Measurements from ENCODE around the gene PTPMT1. TPM values are rescaled to one million over a fixed set of nuclear protein-coding genes. Genes with fewer than 3 reads are reported as not detected.
A peak's percentile ranks its signal among the peaks of the same experiment; 100 is the strongest.
"Not testable (repeated sequence)": the region's sequence is repeated elsewhere in the genome, so short reads cannot be mapped to it uniquely, and the experiment has no call there.

PTPMT1 gene
- total and polyA plus RNA-seq, 2 experiments from 2014 or later = 106 to 109 TPM

DNA sequence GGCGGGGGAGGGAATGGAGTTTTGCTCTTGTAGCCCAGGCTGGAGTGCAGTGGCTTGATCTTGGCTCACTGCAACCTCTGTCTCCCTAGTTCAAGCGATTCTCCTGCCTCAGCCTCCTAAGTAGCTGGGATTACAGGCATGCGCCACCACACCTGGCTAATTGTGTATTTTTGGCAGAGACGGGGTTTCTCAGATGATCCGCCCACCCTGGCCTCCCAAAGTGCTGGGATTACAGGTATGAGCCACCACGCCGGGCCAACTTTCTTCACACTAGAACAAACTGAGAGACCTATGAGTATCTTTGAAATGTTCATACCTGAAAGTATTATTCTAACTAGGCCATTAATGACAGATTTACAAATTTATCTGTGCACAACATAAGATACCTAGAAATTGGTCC is 19.1 kb upstream of the PTPMT1 start:
- H3K9me3 Mint-ChIP-seq, ATAC-seq: not testable (repeated sequence)
- H4K20me1 ChIP-seq (replicated peaks; ENCODE audit: insufficient read depth) = peaks cover 91% of the 10 kb centered on the region

DNA sequence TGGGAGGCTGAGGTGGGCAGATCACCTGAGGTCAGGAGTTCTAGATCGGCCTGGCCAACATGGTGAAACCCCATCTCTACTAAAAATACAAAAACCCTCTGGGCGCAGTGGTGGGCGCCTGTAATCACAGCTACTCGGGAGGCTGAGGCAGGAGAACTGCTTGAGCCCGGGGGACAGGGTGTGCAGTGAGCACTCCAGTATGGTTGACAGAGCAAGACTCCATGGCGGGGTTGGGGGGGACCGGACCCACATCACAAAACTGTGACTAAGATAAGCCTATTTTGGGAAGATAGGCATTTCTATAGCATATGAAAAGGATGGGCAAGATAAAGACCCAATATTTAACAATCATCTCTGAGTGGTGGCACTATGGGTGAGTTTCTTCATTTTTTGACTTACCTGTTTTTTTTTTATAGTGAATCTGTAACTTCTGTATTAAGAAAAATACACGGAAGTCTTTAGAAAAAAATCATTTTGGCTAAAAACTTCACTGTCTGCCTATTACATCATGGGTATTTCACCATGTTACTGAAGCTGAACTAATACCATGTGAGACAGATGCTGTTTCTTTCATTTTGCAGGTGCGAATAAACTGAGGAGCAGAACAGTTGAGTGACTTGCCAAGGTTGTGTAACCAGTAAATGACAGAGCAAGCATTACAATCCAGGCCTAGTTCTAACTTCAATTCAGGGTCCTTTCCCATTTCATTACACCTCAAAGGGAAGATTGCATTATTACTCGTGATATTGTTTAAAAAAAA is 14.9 kb upstream of the PTPMT1 start:
- no peak overlapping the region for H2AFZ ChIP-seq
- no peak for ATAC-seq
- peaks cover 56% of the 10 kb centered on the region for H4K20me1 ChIP-seq (replicated peaks; ENCODE audit: insufficient read depth)
- peaks cover 10% of the 10 kb centered on the region for H3K27me3 Mint-ChIP-seq (ENCODE audit: insufficient read depth, low read depth, poor library complexity)
- no peaks in the 10 kb centered on the region for H3K9me3 Mint-ChIP-seq
- H3F3A ChIP-seq (replicated peaks; ENCODE audit: low read depth) = 0 out of 2 replicates have a peak, but pooled peaks cover 3% of the 10 kb centered on the region
- peaks cover 73% of the 10 kb centered on the region for H3K79me2 ChIP-seq (replicated peaks; ENCODE audit: insufficient read depth)
- peaks cover 33% of the 10 kb centered on the region for H3K4me1 Mint-ChIP-seq
- H3K27me3 ChIP-seq (ENCODE audit: insufficient read depth) = no peaks in the 10 kb centered on the region
- no peak overlapping the region for H3K27ac ChIP-seq (ENCODE audit: low read depth)
- H3K36me3 ChIP-seq (ENCODE audit: insufficient read depth) = no peaks in the 10 kb centered on the region
- H3K9me2 ChIP-seq (ENCODE audit: insufficient read depth) = no peaks in the 10 kb centered on the region
- H3K4me3 Mint-ChIP-seq = peak overlapping the region; percentile 99
- peaks cover 24% of the 10 kb centered on the region for H3K4me1 ChIP-seq (ENCODE audit: insufficient read depth)
- H3K36me3 Mint-ChIP-seq (ENCODE audit: low read depth) = peaks cover 33% of the 10 kb centered on the region
- peak overlapping the region; percentile 74; the same call in 1 of the 2 replicates for H3K27ac Mint-ChIP-seq
- peak overlapping the region; percentile 99 for H3K4me3 ChIP-seq
- peak overlapping the region; percentile 92 for H3K4me2 ChIP-seq
- no peak for DNase-seq (ENCODE audit: low spot score)
- TF ChIP-seq EZH2 (IDR thresholded peaks at IDR 0.05; ENCODE audit: low read depth, unreplicated experiment) = no peak
- no peak for TF ChIP-seq POLR2AphosphoS5 (IDR thresholded peaks at IDR 0.05; ENCODE audit: low read depth)
- TF ChIP-seq, protein P1, sequence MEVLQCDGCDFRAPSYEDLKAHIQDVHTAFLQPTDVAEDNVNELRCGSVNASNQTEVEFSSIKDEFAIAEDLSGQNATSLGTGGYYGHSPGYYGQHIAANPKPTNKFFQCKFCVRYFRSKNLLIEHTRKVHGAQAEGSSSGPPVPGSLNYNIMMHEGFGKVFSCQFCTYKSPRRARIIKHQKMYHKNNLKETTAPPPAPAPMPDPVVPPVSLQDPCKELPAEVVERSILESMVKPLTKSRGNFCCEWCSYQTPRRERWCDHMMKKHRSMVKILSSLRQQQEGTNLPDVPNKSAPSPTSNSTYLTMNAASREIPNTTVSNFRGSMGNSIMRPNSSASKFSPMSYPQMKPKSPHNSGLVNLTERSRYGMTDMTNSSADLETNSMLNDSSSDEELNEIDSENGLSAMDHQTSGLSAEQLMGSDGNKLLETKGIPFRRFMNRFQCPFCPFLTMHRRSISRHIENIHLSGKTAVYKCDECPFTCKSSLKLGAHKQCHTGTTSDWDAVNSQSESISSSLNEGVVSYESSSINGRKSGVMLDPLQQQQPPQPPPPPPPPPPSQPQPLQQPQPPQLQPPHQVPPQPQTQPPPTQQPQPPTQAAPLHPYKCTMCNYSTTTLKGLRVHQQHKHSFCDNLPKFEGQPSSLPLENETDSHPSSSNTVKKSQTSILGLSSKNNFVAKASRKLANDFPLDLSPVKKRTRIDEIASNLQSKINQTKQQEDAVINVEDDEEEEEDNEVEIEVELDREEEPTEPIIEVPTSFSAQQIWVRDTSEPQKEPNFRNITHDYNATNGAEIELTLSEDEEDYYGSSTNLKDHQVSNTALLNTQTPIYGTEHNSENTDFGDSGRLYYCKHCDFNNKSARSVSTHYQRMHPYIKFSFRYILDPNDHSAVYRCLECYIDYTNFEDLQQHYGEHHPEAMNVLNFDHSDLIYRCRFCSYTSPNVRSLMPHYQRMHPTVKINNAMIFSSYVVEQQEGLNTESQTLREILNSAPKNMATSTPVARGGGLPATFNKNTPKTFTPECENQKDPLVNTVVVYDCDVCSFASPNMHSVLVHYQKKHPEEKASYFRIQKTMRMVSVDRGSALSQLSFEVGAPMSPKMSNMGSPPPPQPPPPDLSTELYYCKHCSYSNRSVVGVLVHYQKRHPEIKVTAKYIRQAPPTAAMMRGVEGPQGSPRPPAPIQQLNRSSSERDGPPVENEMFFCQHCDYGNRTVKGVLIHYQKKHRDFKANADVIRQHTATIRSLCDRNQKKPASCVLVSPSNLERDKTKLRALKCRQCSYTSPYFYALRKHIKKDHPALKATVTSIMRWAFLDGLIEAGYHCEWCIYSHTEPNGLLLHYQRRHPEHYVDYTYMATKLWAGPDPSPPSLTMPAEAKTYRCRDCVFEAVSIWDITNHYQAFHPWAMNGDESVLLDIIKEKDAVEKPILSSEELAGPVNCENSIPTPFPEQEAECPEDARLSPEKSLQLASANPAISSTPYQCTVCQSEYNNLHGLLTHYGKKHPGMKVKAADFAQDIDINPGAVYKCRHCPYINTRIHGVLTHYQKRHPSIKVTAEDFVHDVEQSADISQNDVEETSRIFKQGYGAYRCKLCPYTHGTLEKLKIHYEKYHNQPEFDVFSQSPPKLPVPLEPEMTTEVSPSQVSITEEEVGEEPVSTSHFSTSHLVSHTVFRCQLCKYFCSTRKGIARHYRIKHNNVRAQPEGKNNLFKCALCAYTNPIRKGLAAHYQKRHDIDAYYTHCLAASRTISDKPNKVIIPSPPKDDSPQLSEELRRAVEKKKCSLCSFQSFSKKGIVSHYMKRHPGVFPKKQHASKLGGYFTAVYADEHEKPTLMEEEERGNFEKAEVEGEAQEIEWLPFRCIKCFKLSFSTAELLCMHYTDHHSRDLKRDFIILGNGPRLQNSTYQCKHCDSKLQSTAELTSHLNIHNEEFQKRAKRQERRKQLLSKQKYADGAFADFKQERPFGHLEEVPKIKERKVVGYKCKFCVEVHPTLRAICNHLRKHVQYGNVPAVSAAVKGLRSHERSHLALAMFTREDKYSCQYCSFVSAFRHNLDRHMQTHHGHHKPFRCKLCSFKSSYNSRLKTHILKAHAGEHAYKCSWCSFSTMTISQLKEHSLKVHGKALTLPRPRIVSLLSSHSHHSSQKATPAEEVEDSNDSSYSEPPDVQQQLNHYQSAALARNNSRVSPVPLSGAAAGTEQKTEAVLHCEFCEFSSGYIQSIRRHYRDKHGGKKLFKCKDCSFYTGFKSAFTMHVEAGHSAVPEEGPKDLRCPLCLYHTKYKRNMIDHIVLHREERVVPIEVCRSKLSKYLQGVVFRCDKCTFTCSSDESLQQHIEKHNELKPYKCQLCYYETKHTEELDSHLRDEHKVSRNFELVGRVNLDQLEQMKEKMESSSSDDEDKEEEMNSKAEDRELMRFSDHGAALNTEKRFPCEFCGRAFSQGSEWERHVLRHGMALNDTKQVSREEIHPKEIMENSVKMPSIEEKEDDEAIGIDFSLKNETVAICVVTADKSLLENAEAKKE (CRISPR knock-in tag; IDR thresholded peaks at IDR 0.05) = no peak
- TF ChIP-seq STAT1 (IDR thresholded peaks at IDR 0.05; ENCODE audit: unreplicated experiment) = no peak
- TF ChIP-seq JUNB (IDR thresholded peaks at IDR 0.05; ENCODE audit: unreplicated experiment) = no peak
- TF ChIP-seq CREB1 (CRISPR knock-in tag; IDR thresholded peaks at IDR 0.05; ENCODE audit: low read depth) = no peak
- TF ChIP-seq, protein P2, sequence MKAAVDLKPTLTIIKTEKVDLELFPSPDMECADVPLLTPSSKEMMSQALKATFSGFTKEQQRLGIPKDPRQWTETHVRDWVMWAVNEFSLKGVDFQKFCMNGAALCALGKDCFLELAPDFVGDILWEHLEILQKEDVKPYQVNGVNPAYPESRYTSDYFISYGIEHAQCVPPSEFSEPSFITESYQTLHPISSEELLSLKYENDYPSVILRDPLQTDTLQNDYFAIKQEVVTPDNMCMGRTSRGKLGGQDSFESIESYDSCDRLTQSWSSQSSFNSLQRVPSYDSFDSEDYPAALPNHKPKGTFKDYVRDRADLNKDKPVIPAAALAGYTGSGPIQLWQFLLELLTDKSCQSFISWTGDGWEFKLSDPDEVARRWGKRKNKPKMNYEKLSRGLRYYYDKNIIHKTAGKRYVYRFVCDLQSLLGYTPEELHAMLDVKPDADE (IDR thresholded peaks at IDR 0.05) = no peak
- TF ChIP-seq, protein P3, sequence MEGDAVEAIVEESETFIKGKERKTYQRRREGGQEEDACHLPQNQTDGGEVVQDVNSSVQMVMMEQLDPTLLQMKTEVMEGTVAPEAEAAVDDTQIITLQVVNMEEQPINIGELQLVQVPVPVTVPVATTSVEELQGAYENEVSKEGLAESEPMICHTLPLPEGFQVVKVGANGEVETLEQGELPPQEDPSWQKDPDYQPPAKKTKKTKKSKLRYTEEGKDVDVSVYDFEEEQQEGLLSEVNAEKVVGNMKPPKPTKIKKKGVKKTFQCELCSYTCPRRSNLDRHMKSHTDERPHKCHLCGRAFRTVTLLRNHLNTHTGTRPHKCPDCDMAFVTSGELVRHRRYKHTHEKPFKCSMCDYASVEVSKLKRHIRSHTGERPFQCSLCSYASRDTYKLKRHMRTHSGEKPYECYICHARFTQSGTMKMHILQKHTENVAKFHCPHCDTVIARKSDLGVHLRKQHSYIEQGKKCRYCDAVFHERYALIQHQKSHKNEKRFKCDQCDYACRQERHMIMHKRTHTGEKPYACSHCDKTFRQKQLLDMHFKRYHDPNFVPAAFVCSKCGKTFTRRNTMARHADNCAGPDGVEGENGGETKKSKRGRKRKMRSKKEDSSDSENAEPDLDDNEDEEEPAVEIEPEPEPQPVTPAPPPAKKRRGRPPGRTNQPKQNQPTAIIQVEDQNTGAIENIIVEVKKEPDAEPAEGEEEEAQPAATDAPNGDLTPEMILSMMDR (conservative IDR thresholded peaks at IDR 0.05; ENCODE audit: low read depth in 2 of 2) = no peak
- TF ChIP-seq ZNF331 (CRISPR knock-in tag; IDR thresholded peaks at IDR 0.05; ENCODE audit: low read depth) = no peak
- no peak for TF ChIP-seq EZH2phosphoT487 (IDR thresholded peaks at IDR 0.05; ENCODE audit: unreplicated experiment)
- TF ChIP-seq ZNF114 (CRISPR knock-in tag; IDR thresholded peaks at IDR 0.05) = no peak

More for the DNA sequence above, 19.1 kb upstream of the PTPMT1 start:
- not testable (repeated sequence) for H3K4me2 ChIP-seq; H3K27me3 ChIP-seq (ENCODE audit: insufficient read depth); H3K27me3 Mint-ChIP-seq (ENCODE audit: insufficient read depth, low read depth, poor library complexity); H3K27ac Mint-ChIP-seq; H3K36me3 ChIP-seq (ENCODE audit: insufficient read depth); H3K4me3 ChIP-seq; DNase-seq (ENCODE audit: low spot score); H3K9me2 ChIP-seq (ENCODE audit: insufficient read depth); H2AFZ ChIP-seq; H3F3A ChIP-seq (replicated peaks; ENCODE audit: low read depth); H3K4me3 Mint-ChIP-seq
- Histone ChIP-seq H3K27ac (ENCODE audit: low read depth) (0 out of 2 replicates have a peak overlapping the region, but pooled peaks have one; percentile 43), H3K4me1 (ENCODE audit: insufficient read depth) (peaks cover 26% of the 10 kb centered on the region), H3K79me2 (replicated peaks; ENCODE audit: insufficient read depth) (peaks cover 100% of the 10 kb centered on the region)
- H3K36me3 Mint-ChIP-seq (ENCODE audit: low read depth) = peaks cover 25% of the 10 kb centered on the region
- peaks cover 19% of the 10 kb centered on the region for H3K4me1 Mint-ChIP-seq

Measured in GM23338 (cell line).